Kidney (tissue), 14 donors: Measurements from ENCODE around the gene PALM. TPM values are rescaled to one million over a fixed set of nuclear protein-coding genes. Genes with fewer than 3 reads are reported as not detected.

Experiments
- DNase-seq, 5 donors: peaks; one replicate each; pipeline ENCODE4 v3.0.0-alpha.2; 2013 to 2020
- FAIRE-seq: peaks from 2 replicates; lab custom pipeline; 2012; peaks lifted over from hg19 to GRCh38; lab: Jason Lieb, UNC
- H3K27ac ChIP-seq, 2 donors: one replicate each; pipeline ENCODE4 v1.7.0; 2013; ENCODE audit warnings: low read depth in 2 of 2, low read length in 2 of 2, inconsistent platforms in 1 of 2
- H3K27me3 ChIP-seq: one replicate; pipeline ENCODE4 v1.7.1; 2013; ENCODE audit warnings: low read length, inconsistent platforms; ENCODE audit not compliant: control insufficient read depth, insufficient read depth
- H3K36me3 ChIP-seq, 3 donors: one replicate each; pipeline versions ENCODE4 v1.7.0 to v1.7.1; 2013; ENCODE audit warnings: low read length in 3 of 3, control low read depth in 1 of 3, inconsistent platforms in 1 of 3; ENCODE audit not compliant: insufficient read depth in 3 of 3, control insufficient read depth in 2 of 3
- H3K4me1 ChIP-seq, 3 donors: one replicate each; pipeline versions ENCODE4 v1.7.0 to v1.7.1; 2013; ENCODE audit warnings: low read length in 3 of 3, inconsistent platforms in 1 of 3, low read depth in 1 of 3; ENCODE audit not compliant: control insufficient read depth in 2 of 3, insufficient read depth in 2 of 3
- H3K4me3 ChIP-seq, 3 donors: one replicate each; pipeline versions ENCODE4 v1.7.0 to v1.8.1; 2013; ENCODE audit warnings: low read length in 3 of 3, control low read depth in 1 of 3, inconsistent platforms in 1 of 3
- H3K9ac ChIP-seq, 3 donors: one replicate each; pipeline versions ENCODE4 v1.7.0 to v1.7.1; 2013; ENCODE audit warnings: low read length in 3 of 3, control low read depth in 1 of 3, inconsistent platforms in 1 of 3
- H3K9me3 ChIP-seq, 3 donors: one replicate each; pipeline versions ENCODE4 v1.7.0 to v1.7.1; 2013; ENCODE audit warnings: low read length in 3 of 3, control low read depth in 1 of 3, inconsistent platforms in 1 of 3; ENCODE audit not compliant: control insufficient read depth in 2 of 3, insufficient read depth in 1 of 3
- CTCF ChIP-seq: IDR thresholded peaks from 3 replicates; pipeline ENCODE4 v1.5.1; 2012; ENCODE audit warnings: mild to moderate bottlenecking, moderate library complexity, borderline replicate concordance; ENCODE audit not compliant: insufficient read depth; ENCODE audit errors: extremely low read depth
- intact Hi-C: fragments of 100-400 bp; cut with DNase I; formaldehyde crosslinking; loops from one replicate; pipeline ENCODE4 v1.11.1; 2022
- polyA plus RNA-seq: library from polyadenylated mRNA; stranded (reverse); fragments of 350-450 nt; fragmentation: Illumina TruSeq; extraction: RNeasy Lipid Tissue Mini Kit (QIAGEN cat#74804); gene quantifications from one replicate; pipeline ENCODE4 v1.2.3, GENCODE V29; 2014; ENCODE audit warnings: low read depth, low replicate concordance; ENCODE audit not compliant: insufficient read depth
- total RNA-seq: library from RNA; stranded (reverse); fragmentation: NEBNext Ultra II Directional; extraction: Animal tissue kit (Norgen Biotek cat#: 25700); gene quantifications from one replicate; pipeline ENCODE4 v1.2.1, GENCODE V29; 2021
- donor health status: control.
- donor health status: control.
- donor health status: control.
- donor health status: control.
- donor health status: control.
- donor health status: DM: yes; HTN: yes; CAD: no.
- donor health status: Normal renal cell carcinoma (clear cell type).

PALM gene
- total and polyA plus RNA-seq, 2 donors from 2014 or later: 49.4 to 92.3 TPM

- Histone ChIP-seq H3K27me3 (no peaks in the 10 kb centered on the region), H3K4me1 (peaks cover 0 to 4% (median 0%) of the 10 kb centered on the region in 3 donors), H3K36me3 (no peaks in the 10 kb centered on the region), H3K9me3 (no peaks in the 10 kb centered on the region), H3K4me3 (no peak overlapping the region), H3K27ac (no peak overlapping the region), H3K9ac (no peak overlapping the region)
- intact Hi-C loops: no loop called here
- DNase-seq (peak in 4 of 5 donors; percentile 80 to 95 (median 87)), FAIRE-seq (no peak)
- TF ChIP-seq CTCF: no peak
Measured at GRCh38 chr19:703651-704446, 4.9 kb upstream of the PALM start.

GRCh38 chr19:704447-704741 is 4.3 kb upstream of the PALM start:
- FAIRE-seq: no peak
- DNase-seq: no peak
- no peaks in the 10 kb centered on the region for H3K27me3 ChIP-seq
- intact Hi-C loops: no loop called here
- H3K4me1 ChIP-seq: peaks cover 0 to 4% (median 0%) of the 10 kb centered on the region in 3 donors
- no peak overlapping the region for H3K4me3 ChIP-seq
- no peaks in the 10 kb centered on the region for H3K9me3 ChIP-seq
- no peaks in the 10 kb centered on the region for H3K36me3 ChIP-seq
- H3K9ac ChIP-seq: no peak overlapping the region
- no peak for TF ChIP-seq CTCF
- no peak overlapping the region for H3K27ac ChIP-seq

GRCh38 chr19:709196-709964 is 645 bp downstream of the PALM start:
- Histone ChIP-seq H3K36me3 (no peaks in the 10 kb centered on the region), H3K9ac (peak overlapping the region in 1 of 3 donors; percentile 46), H3K27ac (peak overlapping the region; percentile 13 to 67), H3K27me3 (no peaks in the 10 kb centered on the region), H3K9me3 (no peaks in the 10 kb centered on the region), H3K4me3 (peak overlapping the region in 1 of 3 donors; percentile 37), H3K4me1 (peaks cover 0 to under 1% (median 0%) of the 10 kb centered on the region in 3 donors)
- no peak for TF ChIP-seq CTCF
- intact Hi-C loops: no loop called here
- DNase-seq (peak in 3 of 5 donors; percentile 61 to 76 (median 76)), FAIRE-seq (no peak)
